ENCODE data around the gene RPL3.

RPL3 gene

GRCh38 chr22:39317084-39317774 is 2.2 kb downstream of the RPL3 start:
- DNase-seq (ENCODE audit: low read depth) = no peak

- DNase-seq (ENCODE audit: low read depth) = peak; percentile 87
Observed at GRCh38 chr22:39316440-39317083, 2.9 kb downstream of the RPL3 start.

GRCh38 chr22:39315389-39315788 is 4.0 kb downstream of the RPL3 start:
- no peak for DNase-seq (ENCODE audit: low read depth)

GRCh38 chr22:39314251-39314971 is 5.0 kb downstream of the RPL3 start:
- no peak for DNase-seq (ENCODE audit: low read depth)

GRCh38 chr22:39313258-39314001 is 6.0 kb downstream of the RPL3 start:
- DNase-seq (ENCODE audit: low read depth) = no peak

- no peak for DNase-seq (ENCODE audit: low read depth)
Observed at GRCh38 chr22:39312410-39312809, 7.0 kb downstream of the RPL3 start.

GRCh38 chr22:39311592-39312400 is 7.6 kb downstream of the RPL3 start:
- no peak for DNase-seq (ENCODE audit: low read depth)

GRCh38 chr22:39309881-39310714 is 9.3 kb downstream of the RPL3 start:
- DNase-seq (ENCODE audit: low read depth) = no peak

- DNase-seq (ENCODE audit: low read depth) = no peak
Observed at GRCh38 chr22:39309364-39309861, 10.0 kb downstream of the RPL3 start.

GRCh38 chr22:39308614-39309363 is 10.6 kb downstream of the RPL3 start:
- peak; percentile 92 for DNase-seq (ENCODE audit: low read depth)

GRCh38 chr22:39306456-39307361 is 12.7 kb downstream of the RPL3 start:
- no peak for DNase-seq (ENCODE audit: low read depth)

- DNase-seq (ENCODE audit: low read depth) = no peak
Observed at GRCh38 chr22:39303892-39304671, 15.3 kb downstream of the RPL3 start.

GRCh38 chr22:39303358-39303757 is 16.1 kb downstream of the RPL3 start:
- DNase-seq (ENCODE audit: low read depth) = no peak

- DNase-seq (ENCODE audit: low read depth) = no peak
Observed at GRCh38 chr22:39302431-39302960, 16.9 kb downstream of the RPL3 start.

GRCh38 chr22:39301926-39302325 is 17.5 kb downstream of the RPL3 start:
- DNase-seq (ENCODE audit: low read depth) = no peak

GRCh38 chr22:39301108-39301507 is 18.3 kb downstream of the RPL3 start:
- no peak for DNase-seq (ENCODE audit: low read depth)

- no peak for DNase-seq (ENCODE audit: low read depth)
Observed at GRCh38 chr22:39300186-39300830, 19.1 kb downstream of the RPL3 start.

All from GM04504 (cell line).